Sigmoid colon (tissue), 4 donors: Measurements from ENCODE around the gene WNT3A.

Experiments
- POLR2AphosphoS5 ChIP-seq, 4 donors: sonication (generic); formaldehyde crosslinking; IDR thresholded peaks; one replicate each; pipeline ENCODE4 v1.6.1; 2017; ENCODE audit warnings: antibody characterized with exemption in 4 of 4
- TF ChIP-seq, protein P1 (sequence below), 4 experiments: fragments of 450-650 bp in 3 of 4; fragments of 200-600 bp in 1 of 4; IDR thresholded peaks; one replicate each; pipeline ENCODE4 v1.5.1; 2016 to 2019; ENCODE audit warnings: antibody characterized with exemption in 4 of 4, mild to moderate bottlenecking in 3 of 4, moderate library complexity in 2 of 4

- TF ChIP-seq POLR2AphosphoS5 (IDR thresholded peaks at IDR 0.05), result no peak
- TF ChIP-seq, protein P1, sequence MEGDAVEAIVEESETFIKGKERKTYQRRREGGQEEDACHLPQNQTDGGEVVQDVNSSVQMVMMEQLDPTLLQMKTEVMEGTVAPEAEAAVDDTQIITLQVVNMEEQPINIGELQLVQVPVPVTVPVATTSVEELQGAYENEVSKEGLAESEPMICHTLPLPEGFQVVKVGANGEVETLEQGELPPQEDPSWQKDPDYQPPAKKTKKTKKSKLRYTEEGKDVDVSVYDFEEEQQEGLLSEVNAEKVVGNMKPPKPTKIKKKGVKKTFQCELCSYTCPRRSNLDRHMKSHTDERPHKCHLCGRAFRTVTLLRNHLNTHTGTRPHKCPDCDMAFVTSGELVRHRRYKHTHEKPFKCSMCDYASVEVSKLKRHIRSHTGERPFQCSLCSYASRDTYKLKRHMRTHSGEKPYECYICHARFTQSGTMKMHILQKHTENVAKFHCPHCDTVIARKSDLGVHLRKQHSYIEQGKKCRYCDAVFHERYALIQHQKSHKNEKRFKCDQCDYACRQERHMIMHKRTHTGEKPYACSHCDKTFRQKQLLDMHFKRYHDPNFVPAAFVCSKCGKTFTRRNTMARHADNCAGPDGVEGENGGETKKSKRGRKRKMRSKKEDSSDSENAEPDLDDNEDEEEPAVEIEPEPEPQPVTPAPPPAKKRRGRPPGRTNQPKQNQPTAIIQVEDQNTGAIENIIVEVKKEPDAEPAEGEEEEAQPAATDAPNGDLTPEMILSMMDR (IDR thresholded peaks at IDR 0.05), result no peak
These were observed 53.8 kb downstream of the WNT3A start for GRCh38 chr1:228060458-228061190.
